KMS-11 (cell line): ENCODE measurements around the gene SEL1L.

Experiments used
- H2AFZ ChIP-seq: fragments of 200-600 bp; sonication (generic); 2 replicates; pipeline ENCODE4 v1.6.1; 2016; ENCODE audit warnings: antibody characterized with exemption, mixed run types, low read depth
- H3K27ac ChIP-seq: fragments of 200-600 bp; sonication (generic); 2 replicates; pipeline ENCODE4 v1.6.1; 2016; ENCODE audit warnings: mild to moderate bottlenecking, mixed run types
- H3K27me3 ChIP-seq: fragments of 200-600 bp; sonication (generic); 2 replicates; pipeline ENCODE4 v1.6.1; 2017; ENCODE audit warnings: mild to moderate bottlenecking, low read depth, mixed run types, moderate library complexity; ENCODE audit not compliant: insufficient read depth
- H3K36me3 ChIP-seq: fragments of 200-600 bp; sonication (generic); 2 replicates; pipeline ENCODE4 v1.6.1; 2017; ENCODE audit warnings: mild to moderate bottlenecking, mixed run types; ENCODE audit not compliant: insufficient read depth
- H3K4me1 ChIP-seq: fragments of 200-600 bp; sonication (generic); 2 replicates; pipeline ENCODE4 v1.6.1; 2016; ENCODE audit warnings: mild to moderate bottlenecking, low read depth, mixed run types; ENCODE audit not compliant: poor library complexity, severe bottlenecking
- H3K4me2 ChIP-seq: fragments of 200-600 bp; sonication (generic); 2 replicates; pipeline ENCODE4 v1.7.0; 2016; ENCODE audit warnings: mild to moderate bottlenecking, mixed run types
- H3K4me3 ChIP-seq: fragments of 200-600 bp; sonication (generic); IDR thresholded peaks from 2 replicates; pipeline ENCODE4 v1.6.1; 2017; ENCODE audit warnings: low read depth, low read length, mixed read lengths; ENCODE audit not compliant: insufficient read depth
- H3K79me2 ChIP-seq: fragments of 200-600 bp; sonication (generic); 2 replicates; pipeline ENCODE4 v1.6.1; 2016; ENCODE audit warnings: low read depth, mixed run types; ENCODE audit not compliant: insufficient read depth
- H3K9ac ChIP-seq: fragments of 200-600 bp; sonication (generic); 2 replicates; pipeline ENCODE4 v1.6.1; 2016; ENCODE audit warnings: mild to moderate bottlenecking, mixed run types
- H4K20me1 ChIP-seq: fragments of 200-600 bp; sonication (generic); 2 replicates; pipeline ENCODE4 v1.6.1; 2016; ENCODE audit warnings: mild to moderate bottlenecking, mixed run types; ENCODE audit not compliant: insufficient read depth
- CTCF ChIP-seq: fragments of 200-600 bp; sonication (generic); conservative IDR thresholded peaks from 2 replicates; pipeline ENCODE4 v1.6.1; 2017; ENCODE audit warnings: low read depth, mild to moderate bottlenecking, antibody characterized with exemption, low read length, moderate library complexity, mixed read lengths

SEL1L gene

GRCh38 chr14:81504864-81505263 is 28.8 kb downstream of the SEL1L start:
- 0 out of 2 replicates have a peak, but pooled peaks cover 1% of the 10 kb centered on the region for H3K79me2 ChIP-seq
- H3K36me3 ChIP-seq, result no peaks in the 10 kb centered on the region
- no peak overlapping the region for H3K4me2 ChIP-seq

GRCh38 chr14:81485781-81486180 is 47.9 kb downstream of the SEL1L start:
- H3K36me3 ChIP-seq, result peaks cover 10% of the 10 kb centered on the region; the same call in 1 of the 2 replicates
- peak overlapping the region; percentile 63 for H3K27ac ChIP-seq
- peaks cover 99% of the 10 kb centered on the region for H3K4me1 ChIP-seq
- H4K20me1 ChIP-seq, result no peaks in the 10 kb centered on the region
- peak overlapping the region; percentile 55 for H3K4me2 ChIP-seq
- H3K27me3 ChIP-seq, result no peaks in the 10 kb centered on the region
- H3K79me2 ChIP-seq, result 0 out of 2 replicates have a peak, but pooled peaks cover 9% of the 10 kb centered on the region
- no peak overlapping the region for H3K4me3 ChIP-seq
- TF ChIP-seq CTCF, result no peak
- no peak overlapping the region for H2AFZ ChIP-seq
- no peak overlapping the region for H3K9ac ChIP-seq

More at GRCh38 chr14:81504864-81505263, 28.8 kb downstream of the SEL1L start:
- H2AFZ ChIP-seq, result no peak overlapping the region
- no peaks in the 10 kb centered on the region for H3K27me3 ChIP-seq
- H3K27ac ChIP-seq, result no peak overlapping the region
- TF ChIP-seq CTCF, result no peak
- no peaks in the 10 kb centered on the region for H4K20me1 ChIP-seq
- H3K4me3 ChIP-seq, result no peak overlapping the region
- H3K9ac ChIP-seq, result no peak overlapping the region
- peaks cover 13% of the 10 kb centered on the region for H3K4me1 ChIP-seq

GRCh38 chr14:81485372-81485771 is 48.3 kb downstream of the SEL1L start:
- Histone ChIP-seq H3K79me2 (0 out of 2 replicates have a peak, but pooled peaks cover 9% of the 10 kb centered on the region), H3K4me3 (no peak overlapping the region), H3K36me3 (peaks cover 10% of the 10 kb centered on the region; the same call in 1 of the 2 replicates), H3K4me1 (peaks cover 99% of the 10 kb centered on the region), H4K20me1 (no peaks in the 10 kb centered on the region), H2AFZ (no peak overlapping the region), H3K9ac (no peak overlapping the region), H3K27ac (peak overlapping the region; percentile 63), H3K4me2 (peak overlapping the region; percentile 55), H3K27me3 (no peaks in the 10 kb centered on the region)
- TF ChIP-seq CTCF, result no peak

GRCh38 chr14:81484120-81484519 is 49.5 kb downstream of the SEL1L start:
- no peaks in the 10 kb centered on the region for H4K20me1 ChIP-seq
- H3K4me3 ChIP-seq, result no peak overlapping the region
- no peak overlapping the region for H2AFZ ChIP-seq
- peaks cover 10% of the 10 kb centered on the region; the same call in 1 of the 2 replicates for H3K36me3 ChIP-seq
- TF ChIP-seq CTCF, result no peak
- peak overlapping the region; percentile 63 for H3K27ac ChIP-seq
- no peak overlapping the region for H3K9ac ChIP-seq
- H3K27me3 ChIP-seq, result no peaks in the 10 kb centered on the region
- 0 out of 2 replicates have a peak, but pooled peaks cover 9% of the 10 kb centered on the region for H3K79me2 ChIP-seq
- peak overlapping the region; percentile 55 for H3K4me2 ChIP-seq
- H3K4me1 ChIP-seq, result peaks cover 99% of the 10 kb centered on the region
